NCI-H226 (cell line): ENCODE results near the gene CRMP1.
"Not testable (repeated sequence)": the region's sequence is repeated elsewhere in the genome, so short reads cannot be mapped to it uniquely, and the experiment has no call there.

Experiments used
- DNase-seq: peaks from one replicate; pipeline ENCODE4 v3.0.0-alpha.2; 2015

The CRMP1 gene

DNA sequence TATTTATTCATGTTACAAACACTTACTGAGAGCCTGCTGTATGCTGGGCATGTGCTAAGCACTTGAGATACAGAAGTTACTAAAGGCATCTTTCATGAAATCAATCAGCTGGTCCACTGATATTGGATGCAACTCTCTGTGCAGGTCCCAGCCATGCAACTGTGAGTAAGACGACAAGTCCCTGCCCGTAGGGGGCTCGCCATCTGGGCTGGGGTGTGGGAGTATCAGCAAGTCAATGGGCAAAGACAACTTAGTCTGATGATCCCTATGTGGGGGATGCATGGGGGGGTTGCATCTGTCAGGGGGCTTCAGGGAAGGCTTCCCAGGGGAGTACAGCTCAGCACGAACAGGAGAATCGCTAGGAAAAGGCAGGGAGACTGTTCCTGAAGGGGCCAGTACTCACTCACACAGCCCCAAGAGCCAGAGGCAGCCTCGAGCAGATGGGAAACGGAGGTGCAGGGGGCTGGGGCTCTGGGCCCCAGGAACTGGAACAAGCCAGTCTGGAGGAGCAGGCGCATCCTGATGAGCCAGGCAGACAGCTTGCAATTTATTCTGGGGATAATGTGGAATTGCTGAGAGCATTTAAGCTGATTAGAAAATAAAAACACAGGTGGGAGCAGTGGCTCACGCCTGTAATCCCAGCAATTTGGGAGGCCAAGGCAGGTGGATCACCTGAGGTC lies 40.2 kb downstream of the CRMP1 start:
- no peak for DNase-seq

DNA sequence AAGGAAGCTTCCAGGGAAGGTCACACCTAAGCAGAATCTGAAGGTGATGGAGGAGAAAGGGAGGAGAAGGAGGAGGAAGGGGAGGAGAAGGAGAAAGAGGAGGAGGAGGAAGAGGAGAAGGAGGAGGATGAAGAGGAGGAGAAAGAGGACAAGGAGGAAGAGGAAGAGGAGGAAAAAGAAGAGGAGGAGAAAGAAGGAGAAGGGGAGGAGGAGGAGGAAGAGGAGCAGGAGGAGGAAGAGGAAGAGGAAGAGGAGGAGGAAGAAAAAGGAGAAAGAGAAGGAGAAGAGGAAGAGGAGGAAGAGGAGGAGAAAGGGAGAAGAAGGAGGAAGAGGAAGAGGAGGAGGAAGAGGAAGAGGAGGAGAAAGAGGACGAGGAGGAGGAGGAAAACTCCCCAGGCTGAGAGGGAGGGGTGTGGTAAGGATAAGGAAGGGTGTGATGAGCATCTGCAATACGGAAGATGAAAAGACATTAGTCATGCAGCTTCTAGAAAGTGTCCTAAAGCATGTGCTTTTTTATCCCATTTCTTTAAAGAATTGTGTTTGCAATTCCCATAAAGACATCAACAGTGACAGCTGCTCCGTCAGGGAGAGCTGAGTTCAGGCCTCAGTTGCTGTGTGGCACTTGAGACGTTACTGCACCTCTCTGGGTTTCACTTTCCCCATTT lies 41.1 kb downstream of the CRMP1 start:
- no peak for DNase-seq

DNA sequence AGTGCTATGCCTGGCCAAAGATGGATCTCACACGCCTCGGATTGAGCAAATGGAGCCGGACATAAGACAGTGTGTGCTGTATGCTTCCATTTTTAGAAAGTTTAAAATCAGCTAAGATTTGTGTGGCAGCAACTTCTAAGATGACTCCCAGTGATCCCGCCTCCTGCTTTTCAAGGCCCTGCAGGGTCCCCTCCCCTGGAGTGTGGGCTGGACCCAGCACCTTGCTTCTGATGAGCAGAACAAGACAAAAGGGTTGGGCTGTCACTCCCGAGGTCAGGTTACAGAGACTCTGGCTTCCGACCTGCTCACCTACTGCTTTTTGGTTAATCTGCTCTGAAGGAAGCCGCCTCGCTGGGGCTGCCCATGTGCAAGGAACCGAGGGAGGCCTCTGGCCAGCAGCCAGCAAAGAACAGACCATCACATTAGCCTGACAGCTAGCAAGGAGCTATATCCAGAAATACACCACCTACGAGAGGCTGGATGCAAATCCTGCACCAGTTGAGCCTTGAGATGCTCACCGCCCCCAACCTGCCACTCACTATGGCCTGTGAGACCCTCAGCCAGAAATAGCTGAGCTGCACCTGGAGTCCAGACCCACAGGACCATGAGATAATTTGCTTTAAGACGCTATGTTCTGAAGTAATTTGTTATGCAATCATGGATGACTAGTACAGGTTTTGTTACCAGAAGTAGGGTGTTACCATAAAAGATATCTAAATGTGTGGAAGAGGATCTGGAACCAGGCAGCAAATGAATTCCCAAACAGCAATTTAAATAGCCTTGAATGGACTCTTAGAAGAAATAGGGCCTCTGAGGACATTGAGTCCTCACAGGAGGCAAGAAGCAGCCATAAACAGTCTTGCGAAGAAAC lies 47.6 kb downstream of the CRMP1 start:
- no peak for DNase-seq

DNA sequence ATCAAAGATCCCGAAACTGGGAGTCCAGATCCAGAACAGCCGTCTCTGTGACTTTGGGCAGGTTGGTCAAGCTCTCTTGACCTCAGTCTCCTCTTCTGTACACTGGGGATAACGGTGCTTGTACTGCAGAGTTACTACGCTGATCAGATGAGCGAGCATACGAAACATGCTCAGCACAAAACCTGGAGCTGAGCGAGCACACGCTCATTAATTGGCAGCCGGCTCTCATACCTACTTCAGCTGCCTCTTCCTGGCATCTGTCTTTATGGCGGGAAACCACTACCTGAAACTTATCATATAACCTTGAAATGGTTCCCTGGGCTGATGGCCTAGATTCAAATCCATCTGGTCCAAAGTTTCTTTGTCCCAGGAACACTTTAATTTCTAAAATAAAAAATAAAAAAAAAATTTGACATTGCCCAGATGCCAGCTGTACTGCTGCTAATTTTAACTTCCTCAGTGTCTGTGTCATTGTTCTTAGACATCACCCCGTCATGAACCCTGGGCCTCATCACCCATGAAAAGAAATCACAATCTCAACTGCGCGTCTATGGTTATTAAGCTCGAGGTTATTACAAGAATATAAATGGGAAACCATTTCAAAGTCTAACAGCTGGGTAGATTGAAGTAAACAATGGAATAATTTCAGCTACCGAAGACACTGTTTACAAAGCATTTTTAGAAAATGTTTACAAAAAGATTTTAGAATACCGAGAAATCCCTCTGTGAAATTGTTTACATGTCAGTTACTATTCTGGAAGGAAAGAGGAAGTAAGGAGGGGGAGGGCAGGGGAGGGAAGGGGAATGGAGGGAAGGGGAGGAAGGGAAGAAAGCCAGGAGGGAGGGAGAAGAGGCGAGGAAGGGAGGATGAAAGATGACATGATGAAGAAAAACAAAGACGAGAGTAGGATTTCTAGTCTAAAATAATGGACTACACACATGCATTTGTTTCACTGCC lies 49.0 kb downstream of the CRMP1 start:
- DNase-seq, result no peak

DNA sequence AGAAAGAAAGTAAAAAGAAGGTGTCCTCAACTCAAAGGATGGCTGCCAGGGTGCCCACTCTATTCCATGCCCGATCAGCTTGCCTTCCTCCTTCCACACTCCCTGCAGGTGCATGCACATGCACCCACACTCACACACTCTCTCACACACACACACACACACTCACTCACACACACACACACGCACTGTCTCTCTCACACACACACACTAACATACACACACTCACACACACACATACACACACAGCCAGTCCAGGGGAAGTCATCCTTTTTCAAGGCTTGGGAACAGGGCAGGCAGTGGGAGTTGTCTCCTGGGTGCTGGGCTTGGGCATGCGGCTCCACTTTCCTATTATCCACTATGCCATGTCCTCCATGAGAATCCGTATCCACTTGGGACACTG lies 50.4 kb downstream of the CRMP1 start:
- no peak for DNase-seq

DNA sequence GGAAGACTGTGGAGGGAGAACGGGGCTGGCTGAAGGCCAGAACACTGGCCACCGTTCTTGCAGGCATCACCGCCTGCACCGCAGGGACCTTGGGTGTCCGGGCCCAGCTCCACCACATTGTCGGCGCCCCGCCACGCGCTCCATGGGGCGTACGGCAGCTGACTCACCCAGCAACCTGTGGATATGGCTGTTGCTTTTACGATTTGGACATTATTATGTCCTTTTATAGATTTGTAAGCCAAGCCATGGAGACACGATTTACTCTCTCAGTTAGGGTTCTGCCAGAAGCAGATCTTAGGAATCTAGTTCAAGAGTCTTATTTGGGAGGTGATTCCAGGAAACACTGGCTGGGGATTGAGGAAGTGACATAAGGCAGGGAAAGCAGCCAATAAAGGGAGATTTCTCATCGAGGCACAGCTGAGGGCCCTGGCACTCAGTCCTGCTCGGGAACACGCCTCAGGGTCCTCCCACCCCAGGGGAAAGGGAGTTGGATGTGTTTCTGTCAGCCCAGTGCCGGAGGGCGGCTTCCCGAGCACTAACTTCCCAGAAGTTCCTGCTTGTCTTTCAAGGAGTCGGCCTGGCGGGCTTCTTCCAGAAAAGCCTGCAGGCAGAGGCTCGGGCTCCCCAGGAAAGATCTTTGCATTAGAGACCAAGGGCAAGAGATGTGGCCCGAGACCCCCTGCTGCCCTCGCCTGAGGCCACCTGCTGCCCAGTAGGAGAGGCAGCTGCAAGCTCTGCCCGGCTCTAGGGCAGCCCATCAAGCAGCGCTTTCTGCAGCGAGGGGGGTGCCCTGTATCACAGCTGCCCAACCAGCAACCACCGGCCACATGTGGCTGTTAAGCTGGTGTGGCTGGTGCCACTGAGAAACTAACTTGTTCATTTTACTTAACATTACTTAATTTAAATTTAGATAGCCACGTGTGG lies 52.9 kb downstream of the CRMP1 start:
- DNase-seq, result no peak

DNA sequence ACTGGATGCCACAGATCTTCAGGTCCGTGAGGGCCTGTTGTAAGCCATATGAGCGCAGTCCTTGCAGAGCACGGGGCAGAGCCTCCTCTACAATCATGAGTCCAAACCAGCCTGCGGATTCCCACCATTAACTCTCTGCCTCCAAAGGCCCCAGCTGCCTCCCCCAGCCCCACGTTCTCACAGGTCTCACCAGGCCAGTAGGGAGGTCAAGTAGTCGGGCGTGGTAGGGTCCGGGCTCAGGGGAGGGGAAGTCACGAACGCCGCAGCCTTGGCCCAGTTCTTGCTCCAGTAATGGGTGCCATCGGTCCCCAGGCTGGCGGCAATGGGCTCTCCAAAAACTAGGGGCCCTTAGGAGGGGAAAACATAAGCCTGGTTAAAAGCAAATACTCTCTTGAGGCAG lies 53.6 kb downstream of the CRMP1 start:
- no peak for DNase-seq

DNA sequence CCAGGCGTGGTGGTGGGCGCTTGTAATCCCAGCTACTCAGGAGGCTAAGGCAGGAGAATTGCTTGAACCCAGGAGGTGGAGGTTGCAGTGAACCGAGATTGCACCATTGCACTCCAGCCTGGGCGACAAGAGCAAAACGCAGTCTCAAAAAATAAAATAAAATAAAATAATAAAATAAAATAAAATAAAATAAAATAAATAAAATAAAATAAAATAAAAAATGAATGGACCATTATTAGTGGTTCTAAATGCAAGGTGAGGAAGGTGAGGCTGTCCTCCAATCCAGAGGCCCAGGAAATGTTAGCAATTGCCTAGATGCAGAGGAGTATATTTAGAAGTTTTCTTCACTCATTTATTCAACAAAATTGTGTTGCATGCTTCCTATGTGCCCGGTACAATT lies 55.4 kb downstream of the CRMP1 start:
- DNase-seq, result not testable (repeated sequence)

DNA sequence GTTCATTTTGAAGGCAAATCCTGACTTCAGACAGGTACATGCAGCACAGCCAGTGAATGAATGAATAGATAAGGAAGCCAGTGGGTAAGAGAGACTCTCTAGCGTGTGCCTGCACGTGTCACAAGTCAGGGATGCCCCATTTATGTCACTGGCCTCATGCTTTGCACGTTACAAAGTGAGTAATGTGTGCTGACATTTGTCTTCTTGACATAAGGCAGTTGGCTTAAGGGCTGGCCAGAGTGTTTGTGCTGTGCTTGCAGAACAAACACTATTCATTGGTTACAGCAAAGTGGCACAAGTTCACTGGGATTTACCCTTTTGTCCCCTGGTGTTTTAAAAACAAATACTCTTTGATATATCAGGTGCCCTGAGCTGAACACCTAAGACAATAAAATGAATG lies 55.9 kb downstream of the CRMP1 start:
- no peak for DNase-seq

DNA sequence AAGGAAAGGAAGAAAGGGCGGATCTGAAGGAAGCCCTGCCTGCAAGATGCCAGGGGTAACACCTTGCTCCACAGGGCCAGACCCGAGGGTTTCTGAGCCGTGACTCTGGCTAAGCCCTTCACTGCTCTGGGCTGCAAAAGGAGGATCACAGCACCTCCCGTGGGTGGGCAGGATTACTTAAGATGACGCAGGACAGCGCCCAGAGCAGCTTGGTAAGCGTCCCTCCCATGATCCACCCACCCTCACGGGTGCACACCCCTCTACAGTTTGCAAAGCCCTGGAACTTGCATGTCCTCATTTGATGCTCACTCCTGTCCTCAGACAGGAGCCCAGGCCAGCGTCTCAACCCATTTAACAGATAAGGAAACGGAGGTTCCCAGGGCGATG lies 64.9 kb downstream of the CRMP1 start:
- DNase-seq, result no peak

DNA sequence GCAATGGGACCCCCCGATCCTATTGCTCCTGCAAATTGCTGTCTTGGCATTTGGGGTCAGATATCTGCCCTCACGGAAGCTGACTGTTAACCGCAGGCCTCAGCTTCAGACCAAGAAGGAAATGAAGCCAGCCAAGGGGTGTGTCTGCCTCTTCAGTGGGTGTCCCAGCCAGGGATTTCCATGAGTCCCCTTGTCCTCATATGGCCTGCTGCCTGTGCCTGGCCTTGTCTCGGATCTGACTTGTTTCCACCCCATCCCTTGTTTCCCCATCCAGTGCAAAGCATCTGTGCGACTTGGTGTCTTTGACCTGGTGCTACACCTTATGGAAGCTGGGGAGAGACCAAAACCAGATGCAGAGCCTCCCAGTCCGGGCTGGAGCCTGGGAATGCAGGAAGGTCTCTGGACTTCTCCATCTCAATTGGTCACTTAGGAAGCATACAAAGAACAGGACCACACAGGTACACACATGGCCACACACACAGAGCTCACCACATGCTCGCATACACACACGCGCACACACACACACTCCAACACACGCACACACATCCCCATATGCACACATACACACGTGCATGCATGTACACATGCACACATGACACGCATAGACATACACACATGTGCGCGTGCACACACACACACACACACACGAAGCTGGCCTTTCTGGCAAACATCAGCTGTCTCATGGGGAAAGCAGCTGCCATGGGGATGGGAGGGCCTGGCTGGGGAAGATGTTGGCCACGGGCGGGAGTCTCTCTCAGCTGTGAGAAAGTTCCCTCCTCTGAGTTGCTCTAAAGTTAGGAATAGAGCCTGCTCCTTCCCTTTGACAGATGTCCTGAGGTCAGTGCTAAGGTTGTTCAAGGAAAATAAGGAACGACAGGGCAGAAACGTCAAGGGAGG lies 65.5 kb downstream of the CRMP1 start:
- no peak for DNase-seq

DNA sequence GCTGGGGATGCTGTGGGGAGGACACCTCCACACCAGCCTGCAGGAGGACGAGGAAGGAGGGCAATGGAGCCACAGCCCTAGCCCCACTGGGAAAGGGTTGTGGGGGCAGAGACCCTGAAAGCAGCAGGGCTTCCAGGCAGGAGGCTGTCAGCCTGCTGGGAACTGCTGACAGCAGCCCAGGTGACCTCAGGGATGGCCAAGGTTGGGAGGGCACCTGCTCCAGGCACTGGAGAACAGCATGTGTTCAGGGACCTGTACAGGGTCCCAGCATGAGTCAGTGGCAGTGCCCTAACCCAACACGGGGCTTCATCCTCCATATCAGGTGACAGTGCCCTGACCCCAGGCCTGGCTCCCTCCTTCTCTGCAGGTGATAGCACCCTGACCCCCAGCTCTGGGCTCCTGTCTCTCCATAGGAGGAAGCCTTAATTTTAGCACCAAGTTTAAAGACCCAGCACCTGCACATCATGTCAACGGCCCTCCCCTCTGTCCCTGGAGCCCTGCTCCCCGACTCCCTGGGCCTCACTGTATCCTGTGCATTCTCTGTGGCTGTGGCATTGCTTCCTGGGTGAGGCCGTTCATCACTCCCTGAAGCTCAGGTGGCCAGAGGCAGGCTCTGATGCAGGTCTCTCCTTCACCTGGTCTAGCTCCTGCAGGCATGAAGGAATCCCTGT lies 66.3 kb downstream of the CRMP1 start:
- DNase-seq, result no peak

DNA sequence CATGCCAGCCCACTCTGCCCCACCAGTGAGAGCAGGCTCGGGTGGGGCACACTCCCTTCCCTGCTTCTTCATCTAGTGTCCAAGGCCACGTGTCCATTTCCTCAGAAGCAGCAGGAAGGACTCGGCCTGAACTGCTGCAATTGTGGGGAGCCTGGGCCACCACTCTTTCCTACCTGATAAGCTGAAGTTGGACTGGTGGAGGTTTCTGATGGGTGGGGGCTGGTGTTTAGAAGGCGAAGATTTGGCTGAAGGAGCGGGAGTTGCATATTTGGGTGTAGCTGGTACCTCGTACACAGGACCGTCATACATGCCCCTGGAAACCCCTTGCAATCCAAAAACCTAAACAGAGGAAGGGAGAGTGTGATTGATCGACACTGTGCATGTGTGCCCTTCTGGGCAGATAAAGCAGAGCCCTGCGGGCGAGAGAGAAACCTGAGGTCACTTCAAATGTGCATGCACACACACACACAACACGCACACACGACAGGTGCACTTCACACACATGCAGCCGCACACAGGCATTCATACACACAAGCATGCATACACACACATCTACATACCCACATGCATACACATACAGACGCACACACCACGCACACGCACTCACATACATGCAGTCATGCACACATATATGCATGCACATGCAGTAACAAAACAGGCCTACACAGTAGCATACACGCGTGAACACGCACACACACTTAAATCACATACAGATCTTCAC lies 67.4 kb downstream of the CRMP1 start:
- no peak for DNase-seq

DNA sequence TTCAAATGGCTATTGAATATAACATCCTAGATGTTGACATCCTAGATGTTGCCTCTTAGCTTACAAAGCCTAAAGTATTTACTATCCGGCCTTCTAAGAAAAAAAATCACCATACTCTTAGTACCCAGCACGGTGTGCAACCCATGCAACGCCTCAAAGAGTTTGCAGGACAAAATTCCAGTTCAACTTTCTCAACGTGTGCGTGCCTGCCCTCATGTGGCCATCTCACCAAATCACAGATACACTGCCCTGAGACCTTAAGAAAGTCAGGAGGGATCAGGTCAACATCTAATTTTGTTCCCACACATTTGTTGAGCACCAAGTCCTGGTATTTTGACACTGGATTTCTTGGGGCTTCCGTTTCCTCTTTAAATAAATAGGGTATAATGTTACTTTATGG lies 68.3 kb downstream of the CRMP1 start:
- no peak for DNase-seq

DNA sequence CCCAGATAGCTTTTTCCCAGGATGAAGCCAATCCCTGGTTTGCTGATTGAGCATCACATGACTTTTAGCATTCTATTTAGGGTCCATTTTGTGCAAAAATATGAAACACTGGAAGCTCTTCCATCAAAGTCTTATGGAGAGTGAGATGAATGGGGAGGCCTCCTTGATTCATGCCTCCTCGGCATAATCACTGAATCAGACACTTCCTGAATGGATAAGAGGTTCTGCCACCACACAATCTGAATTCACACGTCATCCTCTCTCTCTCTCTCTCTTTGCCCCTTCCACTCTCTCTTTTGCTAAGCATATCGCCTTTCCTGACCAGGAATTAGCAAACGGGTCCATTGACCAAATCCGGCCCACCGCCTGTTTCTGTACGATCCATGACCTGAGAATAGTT lies 68.7 kb downstream of the CRMP1 start:
- no peak for DNase-seq

DNA sequence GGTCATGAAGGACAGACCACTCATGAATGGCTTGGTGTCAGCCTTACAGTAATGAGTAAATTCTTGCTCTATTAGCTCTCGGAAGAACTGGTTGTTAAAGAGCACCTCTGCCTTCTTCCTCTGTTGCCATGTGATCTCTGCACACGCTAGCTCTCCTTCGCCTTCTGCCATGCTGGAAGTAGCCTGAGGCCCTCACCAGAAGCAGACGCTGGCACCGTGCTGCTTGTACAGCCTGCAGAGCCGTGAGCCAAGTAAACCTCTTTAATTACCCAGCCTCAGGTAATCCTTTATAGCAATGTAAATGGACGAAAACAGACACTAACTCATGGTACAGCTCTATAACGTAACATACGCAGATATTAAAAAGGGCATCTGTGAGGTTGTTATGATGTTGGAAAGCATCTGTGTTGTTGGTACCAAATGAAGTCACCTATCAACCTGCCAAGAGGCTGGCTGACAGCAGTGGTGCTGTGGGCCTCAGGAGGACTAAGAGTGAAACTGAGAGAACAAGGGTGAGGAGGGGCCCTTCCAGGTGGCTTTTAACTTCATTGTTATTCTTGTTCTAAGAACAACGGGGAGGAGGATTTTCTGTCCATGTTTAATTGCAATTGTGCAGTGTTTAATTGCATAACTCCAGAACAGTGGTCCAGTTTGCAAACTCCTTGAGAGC lies 69.2 kb downstream of the CRMP1 start:
- no peak for DNase-seq

DNA sequence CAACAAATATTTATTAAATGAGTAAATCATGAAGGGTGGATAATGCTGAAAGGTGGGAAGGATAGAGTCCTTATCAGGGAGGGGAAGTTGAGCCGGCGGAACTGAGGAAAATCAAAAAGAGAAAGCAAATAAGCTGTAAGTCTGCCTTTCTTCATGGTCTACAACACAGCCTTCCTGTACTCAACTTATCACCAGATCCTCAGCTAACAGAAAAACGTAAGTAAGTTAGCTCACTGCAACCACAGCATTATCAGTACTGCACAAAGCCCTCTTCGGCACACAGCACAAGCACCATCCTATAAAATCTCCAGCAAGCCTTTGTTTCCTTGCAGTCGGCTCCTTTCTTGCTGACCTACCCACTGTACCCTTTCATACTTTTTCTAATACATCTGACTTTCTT lies 70.3 kb downstream of the CRMP1 start:
- no peak for DNase-seq

DNA sequence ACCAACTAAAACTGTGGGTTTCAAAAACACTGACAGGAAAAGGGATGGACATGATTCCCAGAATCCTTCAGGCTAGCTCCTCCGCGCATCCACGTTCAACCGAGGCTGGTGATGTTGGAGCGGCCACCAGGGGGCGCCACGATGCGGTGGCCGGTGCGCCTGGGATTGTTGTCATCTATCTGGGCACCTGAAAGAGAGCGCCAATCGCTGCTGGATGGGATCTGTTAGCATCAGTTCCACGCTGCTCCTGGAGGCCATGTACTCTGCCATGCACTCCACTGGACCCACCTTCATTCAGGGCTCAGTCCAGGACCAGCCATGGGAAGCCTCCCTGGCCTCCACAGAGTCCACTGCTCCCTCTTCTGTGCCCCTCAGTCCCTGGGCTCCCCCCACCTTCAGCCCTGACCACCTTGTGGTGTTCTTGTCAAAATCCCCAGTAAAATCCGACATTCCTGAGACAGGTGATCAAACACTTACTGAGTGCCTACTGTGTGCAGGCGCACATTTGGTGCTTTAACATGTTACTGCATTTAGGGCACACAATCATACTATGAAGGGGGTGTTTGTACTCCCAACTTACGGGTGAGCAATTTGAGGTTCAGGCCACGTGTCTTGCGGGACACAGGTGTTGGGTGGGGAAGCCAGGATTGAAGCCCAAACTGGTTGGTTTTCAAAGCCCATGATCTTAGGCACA lies 71.1 kb downstream of the CRMP1 start:
- no peak for DNase-seq
